CD14-positive monocyte (primary cell): ENCODE results near the gene NRSN2. TPM values are rescaled to one million over a fixed set of nuclear protein-coding genes. Genes with fewer than 3 reads are reported as not detected.

Source experiments
- DNase-seq, 3 donors: peaks; one replicate each; pipeline ENCODE4 v3.0.0-alpha.2; 2011 to 2022
- H2AFZ ChIP-seq: 2 replicates; pipeline ENCODE4 v1.6.0; 2012; ENCODE audit warnings: mild to moderate bottlenecking, low read depth, low read length, inconsistent platforms; ENCODE audit not compliant: insufficient read depth, poor library complexity, severe bottlenecking
- H3K27ac ChIP-seq, 2 donors: 1 replicate in 1 of 2; 2 replicates in 1 of 2; pipeline ENCODE4 v1.5.1; 2012 to 2013; ENCODE audit warnings: low read length in 2 of 2, control low read depth in 1 of 2, inconsistent platforms in 1 of 2, low read depth in 1 of 2, mild to moderate bottlenecking in 1 of 2
- H3K27me3 ChIP-seq, 2 donors: one replicate each; pipeline versions ENCODE4 v1.6.0 to v1.6.1; 2011 to 2013; ENCODE audit warnings: low read length in 2 of 2; ENCODE audit not compliant: control insufficient read depth in 2 of 2, insufficient read depth in 2 of 2
- H3K36me3 ChIP-seq, 2 donors: replicated peaks in 1 of 2; 1 replicate in 1 of 2; 2 replicates in 1 of 2; pipeline versions ENCODE4 v1.5.1 to v1.6.1; 2012 to 2013; ENCODE audit warnings: low read length in 2 of 2, control low read depth in 1 of 2, inconsistent platforms in 1 of 2, mild to moderate bottlenecking in 1 of 2; ENCODE audit not compliant: insufficient read depth in 2 of 2, control insufficient read depth in 1 of 2
- H3K4me1 ChIP-seq, 2 donors: 1 replicate in 1 of 2; 2 replicates in 1 of 2; pipeline versions ENCODE4 v1.5.1 to v1.6.1; 2012 to 2013; ENCODE audit warnings: low read length in 2 of 2, control low read depth in 1 of 2, inconsistent platforms in 1 of 2, mild to moderate bottlenecking in 1 of 2, moderate library complexity in 1 of 2; ENCODE audit not compliant: insufficient read depth in 2 of 2, control insufficient read depth in 1 of 2
- H3K4me2 ChIP-seq: replicated peaks from 2 replicates; pipeline ENCODE3; 2012; ENCODE audit warnings: low read length, moderate library complexity, mild to moderate bottlenecking; ENCODE audit not compliant: poor library complexity, severe bottlenecking; ENCODE audit errors: extremely low read depth
- H3K4me3 ChIP-seq, 3 experiments: fragments of 200-600 bp in 1 of 3; sonication (generic) in 1 of 3; replicated peaks in 1 of 3; 1 replicate in 2 of 3; 2 replicates in 1 of 3; pipeline ENCODE4 v1.5.1; 2011 to 2013; ENCODE audit warnings: low read length in 3 of 3, mild to moderate bottlenecking in 3 of 3, control low read depth in 2 of 3, low read depth in 2 of 3, inconsistent platforms in 1 of 3, moderate library complexity in 1 of 3
- H3K79me2 ChIP-seq: 2 replicates; pipeline ENCODE4 v1.6.0; 2012; ENCODE audit warnings: mild to moderate bottlenecking, control low read depth, inconsistent platforms, low read length, moderate library complexity; ENCODE audit not compliant: insufficient read depth
- H3K9ac ChIP-seq: 2 replicates; pipeline ENCODE4 v1.6.0; 2017; ENCODE audit warnings: low read length, mild to moderate bottlenecking; ENCODE audit not compliant: insufficient read depth, poor library complexity, severe bottlenecking
- H3K9me3 ChIP-seq, 2 donors: replicated peaks in 1 of 2; 1 replicate in 1 of 2; 2 replicates in 1 of 2; pipeline versions ENCODE4 v1.5.1 to v1.6.1; 2012 to 2013; ENCODE audit warnings: low read length in 2 of 2, control low read depth in 1 of 2; ENCODE audit not compliant: control insufficient read depth in 1 of 2, insufficient read depth in 1 of 2
- H4K20me1 ChIP-seq: 2 replicates; pipeline ENCODE4 v1.6.0; 2012; ENCODE audit warnings: mild to moderate bottlenecking, low read length, control low read depth, moderate library complexity; ENCODE audit not compliant: insufficient read depth
- H3K27ac Mint-ChIP-seq, 7 donors: one replicate each; pipeline ENCODE4 v1.8.0; 2020; ENCODE audit warnings: mild to moderate bottlenecking in 7 of 7, mixed read lengths in 7 of 7, moderate library complexity in 6 of 7, inconsistent platforms in 2 of 7
- H3K27me3 Mint-ChIP-seq, 3 donors: one replicate each; pipeline ENCODE4 v1.8.0; 2021 to 2022; ENCODE audit warnings: low read depth in 3 of 3, mild to moderate bottlenecking in 3 of 3, mixed read lengths in 3 of 3, moderate library complexity in 3 of 3, inconsistent platforms in 1 of 3
- H3K36me3 Mint-ChIP-seq, 2 donors: one replicate each; pipeline ENCODE4 v1.8.0; 2020; ENCODE audit warnings: mixed read lengths in 2 of 2, inconsistent platforms in 1 of 2, mild to moderate bottlenecking in 1 of 2
- H3K4me1 Mint-ChIP-seq: one replicate; pipeline ENCODE4 v1.8.0; 2020; ENCODE audit warnings: mild to moderate bottlenecking, mixed read lengths
- H3K4me3 Mint-ChIP-seq, 2 donors: one replicate each; pipeline ENCODE4 v1.8.0; 2020; ENCODE audit warnings: mild to moderate bottlenecking in 2 of 2, mixed read lengths in 2 of 2, moderate library complexity in 1 of 2
- H3K9me3 Mint-ChIP-seq, 7 donors: one replicate each; pipeline ENCODE4 v1.8.0; 2020 to 2022; ENCODE audit warnings: mixed read lengths in 7 of 7, mild to moderate bottlenecking in 6 of 7, moderate library complexity in 6 of 7, inconsistent platforms in 2 of 7
- CTCF ChIP-seq: fragments of 200-600 bp; IDR thresholded peaks from one replicate; pipeline ENCODE4 v1.8.0; 2022; ENCODE audit warnings: antibody characterized with exemption, mild to moderate bottlenecking
- WGBS: methylation state at CpG from one replicate; pipeline ENCODE4 v1.1.5; 2013; ENCODE audit warnings: missing lambda C conversion rate; ENCODE audit not compliant: insufficient coverage; 5-methylcytosine and 5-hydroxymethylcytosine counted together
- intact Hi-C, 2 donors: fragments of 100-400 bp; cut with micrococcal nuclease; formaldehyde crosslinking; loops; one replicate each; pipeline versions ENCODE4 v1.15.0 to v1.15.1; 2023
- polyA plus RNA-seq, 3 donors: library from polyadenylated mRNA; depleted of rRNA in 1 of 3; unstranded in 2 of 3; stranded (reverse) in 1 of 3; fragments of 300-500 nt in 2 of 3; fragments of >200 nt in 1 of 3; fragmentation: Illumina TruSeq in 2 of 3; gene quantifications; 1 replicate in 2 of 3; 2 replicates in 1 of 3; pipeline ENCODE4 v1.2.3, GENCODE V29; 2012 to 2021

NRSN2 gene
- polyA plus RNA-seq, 3 donors: 0.09 to 0.73 (median 0.56) TPM

GRCh38 chr20:383889-384288, 37.0 kb downstream of the NRSN2 start:
- no peak overlapping the region for H2AFZ ChIP-seq
- intact Hi-C loops: no loop called here
- peaks cover 10 to 18% of the 10 kb centered on the region in 2 donors for H3K4me1 ChIP-seq
- H3K27ac ChIP-seq: no peak overlapping the region
- H3K36me3 ChIP-seq: peaks cover 12% of the 10 kb centered on the region in 2 donors
- no peaks in the 10 kb centered on the region for H3K27me3 ChIP-seq
- Mint-ChIP-seq H3K27ac (no peak overlapping the region), H3K27me3 (peaks cover 0 to 2% (median 1%) of the 10 kb centered on the region in 3 donors), H3K4me3 (no peak overlapping the region), H3K4me1 (peaks cover 7% of the 10 kb centered on the region), H3K36me3 (peaks cover 20 to 23% of the 10 kb centered on the region in 2 donors), H3K9me3 (peaks cover 0 to 4% (median 0%) of the 10 kb centered on the region in 7 donors)
- H3K9me3 ChIP-seq: no peaks in the 10 kb centered on the region
- DNase-seq: no peak
- H3K4me3 ChIP-seq: no peak overlapping the region
- H3K79me2 ChIP-seq: no peaks in the 10 kb centered on the region
- no peak overlapping the region for H3K4me2 ChIP-seq
- 94% methylated on average over 3 of the region's 5 CpGs for WGBS
- no peaks in the 10 kb centered on the region for H4K20me1 ChIP-seq
- H3K9ac ChIP-seq: no peak overlapping the region
- no peak for TF ChIP-seq CTCF

- no peak overlapping the region for H3K4me3 Mint-ChIP-seq
- Histone ChIP-seq H3K4me1 (peaks cover 10 to 18% of the 10 kb centered on the region in 2 donors), H3K79me2 (no peaks in the 10 kb centered on the region), H4K20me1 (no peaks in the 10 kb centered on the region), H3K27me3 (no peaks in the 10 kb centered on the region), H3K36me3 (peaks cover 20% of the 10 kb centered on the region in 2 donors), H3K9ac (no peak overlapping the region), H2AFZ (no peak overlapping the region), H3K9me3 (no peaks in the 10 kb centered on the region), H3K4me2 (no peak overlapping the region), H3K27ac (no peak overlapping the region), H3K4me3 (no peak overlapping the region)
- DNase-seq: no peak
- WGBS: no CpG with 5 or more reads among the region's 1 CpG
- no peak for TF ChIP-seq CTCF
- intact Hi-C loops: no loop called here
- H3K4me1 Mint-ChIP-seq: peaks cover 7% of the 10 kb centered on the region
- peaks cover 0 to 2% (median 1%) of the 10 kb centered on the region in 3 donors for H3K27me3 Mint-ChIP-seq
- H3K9me3 Mint-ChIP-seq: peaks cover 0 to 4% (median 0%) of the 10 kb centered on the region in 7 donors
- peaks cover 25 to 32% of the 10 kb centered on the region in 2 donors for H3K36me3 Mint-ChIP-seq
- no peak overlapping the region for H3K27ac Mint-ChIP-seq
These were observed 37.8 kb downstream of the NRSN2 start for GRCh38 chr20:384723-385122.
